GM12892 (cell line): ENCODE measurements around the gene B3GNT5.

Source experiments
- DNase-seq: peaks from one replicate; pipeline ENCODE4 v3.0.0; 2011; ENCODE audit not compliant: insufficient read length
- FAIRE-seq: peaks from 2 replicates; lab custom pipeline; 2011; peaks lifted over from hg19 to GRCh38; lab: Jason Lieb, UNC
- POLR2A ChIP-seq: IDR thresholded peaks from 2 replicates; pipeline ENCODE4 v1.6.1; 2011; ENCODE audit warnings: low read depth, low read length, control low read depth
- POLR2AphosphoS5 ChIP-seq: IDR thresholded peaks from 2 replicates; pipeline ENCODE4 v1.6.1; 2011; ENCODE audit warnings: low read depth, low read length, control low read depth
- TAF1 ChIP-seq: IDR thresholded peaks from 2 replicates; pipeline ENCODE4 v1.6.1; 2011; ENCODE audit warnings: low read depth, mild to moderate bottlenecking, control low read depth, low read length, borderline replicate concordance

The B3GNT5 gene

GRCh38 chr3:183233966-183234365, 19.1 kb upstream of the B3GNT5 start:
- TF ChIP-seq POLR2AphosphoS5 (no peak), POLR2A (no peak)
- no peak for FAIRE-seq
- no peak for DNase-seq

- FAIRE-seq, result no peak
- DNase-seq, result no peak
- TF ChIP-seq POLR2A, result no peak
- no peak for TF ChIP-seq TAF1
- TF ChIP-seq POLR2AphosphoS5, result no peak
Observed at GRCh38 chr3:183239046-183239445, 14.0 kb upstream of the B3GNT5 start.

- FAIRE-seq (no peak), DNase-seq (no peak)
- TF ChIP-seq POLR2AphosphoS5 (no peak), POLR2A (no peak), TAF1 (no peak)
Observed at GRCh38 chr3:183242431-183242830, 10.6 kb upstream of the B3GNT5 start.

- DNase-seq, result no peak
- no peak for FAIRE-seq
- TF ChIP-seq POLR2A, result no peak
- TF ChIP-seq TAF1, result no peak
- TF ChIP-seq POLR2AphosphoS5, result no peak
Observed at GRCh38 chr3:183244219-183244618, 8.8 kb upstream of the B3GNT5 start.

GRCh38 chr3:183244981-183245476, 8.0 kb upstream of the B3GNT5 start:
- TF ChIP-seq POLR2AphosphoS5, result no peak
- no peak for TF ChIP-seq TAF1
- TF ChIP-seq POLR2A, result no peak
- no peak for DNase-seq
- FAIRE-seq, result no peak

- no peak for FAIRE-seq
- DNase-seq, result no peak
- TF ChIP-seq POLR2A (no peak), POLR2AphosphoS5 (no peak), TAF1 (no peak)
Observed at GRCh38 chr3:183247011-183247589, 6.0 kb upstream of the B3GNT5 start.

- TF ChIP-seq POLR2A (no peak), POLR2AphosphoS5 (no peak), TAF1 (no peak)
- no peak for FAIRE-seq
- no peak for DNase-seq
Observed at GRCh38 chr3:183249006-183249718, 3.9 kb upstream of the B3GNT5 start.

GRCh38 chr3:183252118-183252782, 803 bp upstream of the B3GNT5 start:
- TF ChIP-seq POLR2AphosphoS5 (no peak), POLR2A (no peak), TAF1 (no peak)
- FAIRE-seq (no peak), DNase-seq (no peak)

GRCh38 chr3:183253528-183254486, 754 bp downstream of the B3GNT5 start:
- peak; percentile 13 for DNase-seq
- no peak for TF ChIP-seq POLR2A
- peak; percentile 70 for FAIRE-seq

GRCh38 chr3:183254487-183255347, 1.7 kb downstream of the B3GNT5 start:
- no peak for TF ChIP-seq POLR2A
- TF ChIP-seq TAF1, result no peak
- TF ChIP-seq POLR2AphosphoS5, result no peak
- FAIRE-seq (no peak), DNase-seq (no peak)

- FAIRE-seq (no peak), DNase-seq (no peak)
- TF ChIP-seq POLR2AphosphoS5 (no peak), TAF1 (no peak), POLR2A (no peak)
Observed at GRCh38 chr3:183255348-183255730, 2.3 kb downstream of the B3GNT5 start.
